SK-N-MC (cell line): ENCODE measurements around the gene IFT81.
"Not testable (repeated sequence)": the region's sequence is repeated elsewhere in the genome, so short reads cannot be mapped to it uniquely, and the experiment has no call there.

Experiments used
- DNase-seq: peaks from one replicate; pipeline ENCODE4 v3.0.0-alpha.2; 2011; ENCODE audit warnings: low read depth, low spot score
- H3K27ac ChIP-seq: fragments of 200-600 bp; sonication (generic); 2 replicates; pipeline ENCODE4 v1.5.1; 2016; ENCODE audit warnings: mixed run types
- H3K36me3 ChIP-seq: fragments of 200-600 bp; sonication (generic); 2 replicates; pipeline ENCODE4 v1.6.1; 2017; ENCODE audit warnings: antibody characterized with exemption, low read length, mixed read lengths; ENCODE audit not compliant: insufficient read depth
- H3K4me3 ChIP-seq: fragments of 200-600 bp; sonication (generic); 2 replicates; pipeline ENCODE4 v1.5.1; 2016
- H3K9ac ChIP-seq: fragments of 200-600 bp; sonication (generic); 2 replicates; pipeline ENCODE4 v1.8.0; 2017; ENCODE audit warnings: mixed run types, mixed read lengths; ENCODE audit not compliant: insufficient read length
- H3K9me3 ChIP-seq: fragments of 200-600 bp; sonication (generic); 2 replicates; pipeline ENCODE4 v1.6.1; 2017; ENCODE audit warnings: low read depth, mild to moderate bottlenecking, antibody characterized with exemption, low read length, moderate library complexity, mixed read lengths
- EZH2 ChIP-seq: fragments of 200-600 bp; sonication (generic); IDR thresholded peaks from one replicate; pipeline ENCODE4 v1.6.1; 2017; ENCODE audit warnings: antibody characterized with exemption
- FOXP2 ChIP-seq: optimal IDR thresholded peaks from 2 replicates; pipeline ENCODE3; 2011; ENCODE audit warnings: mild to moderate bottlenecking, moderate library complexity; ENCODE audit not compliant: insufficient read depth; ENCODE audit errors: extremely low read length, control extremely low read depth
- POLR2AphosphoS5 ChIP-seq: IDR thresholded peaks from 2 replicates; pipeline ENCODE4 v1.6.1; 2012; ENCODE audit warnings: mild to moderate bottlenecking, low read depth, low read length, borderline replicate concordance

Gene IFT81

DNA sequence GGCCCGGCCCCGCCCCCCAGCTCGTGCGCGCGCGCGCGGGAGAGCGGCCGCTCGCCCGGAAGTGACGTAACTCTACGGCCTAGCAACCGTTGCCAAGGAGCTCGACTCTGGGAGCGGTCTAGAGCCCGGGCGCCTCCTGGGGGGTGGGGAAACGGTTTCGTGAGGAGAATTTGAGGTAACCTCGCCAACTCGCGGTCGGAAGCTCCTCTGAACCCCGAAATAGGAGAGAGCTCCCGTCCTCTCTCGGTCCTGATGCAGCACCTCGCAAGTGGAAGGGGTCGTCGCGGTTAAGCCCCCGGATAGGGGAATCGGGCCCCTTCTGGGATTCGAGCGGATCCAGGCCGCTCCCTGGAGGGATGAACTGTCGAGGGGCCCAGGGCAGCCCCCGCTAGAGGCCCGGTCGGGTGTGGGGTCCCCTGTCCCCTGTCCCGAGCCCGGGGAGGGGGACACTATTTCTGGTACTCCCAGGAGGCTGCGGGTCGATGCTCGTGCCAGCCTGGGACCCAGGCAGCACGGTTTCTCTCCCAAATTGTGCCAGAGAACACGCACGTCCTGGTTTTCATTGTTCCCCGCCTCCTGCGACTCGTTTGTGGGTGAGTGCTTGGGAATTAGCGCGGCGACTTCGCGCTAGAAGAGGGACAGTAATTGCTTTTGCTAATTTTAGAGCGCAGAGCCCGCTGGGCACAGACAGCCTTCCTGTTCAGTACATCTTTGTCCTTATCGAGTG lies at the start of gene IFT81:
Gene IFT81 (plus strand): TSS at position 89 of the 727 bp plus-strand sequence. CDS start 3,024 bp downstream, outside the sequence.
- peak within 1 kb of the TSS; percentile 71 for H3K27ac ChIP-seq
- H3K9ac ChIP-seq, result peak within 1 kb of the TSS; percentile 79
- peak within 1 kb of the TSS; percentile 91 for H3K4me3 ChIP-seq
- peak; percentile 65 for DNase-seq
- H3K9me3 ChIP-seq, result no peaks in the 10 kb centered on the region
- H3K36me3 ChIP-seq, result peaks cover 18% of the 10 kb centered on the region
- TF ChIP-seq EZH2 (no peak), POLR2AphosphoS5 (peak; percentile 72)

DNA sequence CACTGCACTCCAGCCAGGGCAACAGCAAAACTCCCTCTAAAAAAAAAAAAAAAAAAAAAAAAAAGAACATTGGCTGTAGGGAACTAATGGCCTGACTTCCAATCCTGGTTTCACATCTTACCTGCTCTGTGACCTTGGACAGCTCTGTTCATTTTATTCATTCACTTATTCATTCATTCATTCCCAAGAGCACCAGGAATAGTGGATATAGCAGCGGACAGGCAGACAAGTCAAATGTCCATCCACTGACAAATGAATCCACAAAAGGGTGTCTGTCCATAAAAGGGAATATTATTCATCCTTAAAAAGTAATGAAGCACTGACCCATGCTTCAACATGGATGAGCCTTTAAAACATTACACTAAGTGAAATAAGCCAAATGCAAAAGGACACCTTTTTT lies 48.3 kb upstream of the IFT81 start:
- no peak overlapping the region for H3K4me3 ChIP-seq
- no peak overlapping the region for H3K27ac ChIP-seq
- no peak for TF ChIP-seq POLR2AphosphoS5
- no peak for TF ChIP-seq EZH2
- no peak for TF ChIP-seq FOXP2
- DNase-seq, result no peak
- no peaks in the 10 kb centered on the region for H3K9me3 ChIP-seq
- no peaks in the 10 kb centered on the region for H3K36me3 ChIP-seq
- H3K9ac ChIP-seq, result no peak overlapping the region

DNA sequence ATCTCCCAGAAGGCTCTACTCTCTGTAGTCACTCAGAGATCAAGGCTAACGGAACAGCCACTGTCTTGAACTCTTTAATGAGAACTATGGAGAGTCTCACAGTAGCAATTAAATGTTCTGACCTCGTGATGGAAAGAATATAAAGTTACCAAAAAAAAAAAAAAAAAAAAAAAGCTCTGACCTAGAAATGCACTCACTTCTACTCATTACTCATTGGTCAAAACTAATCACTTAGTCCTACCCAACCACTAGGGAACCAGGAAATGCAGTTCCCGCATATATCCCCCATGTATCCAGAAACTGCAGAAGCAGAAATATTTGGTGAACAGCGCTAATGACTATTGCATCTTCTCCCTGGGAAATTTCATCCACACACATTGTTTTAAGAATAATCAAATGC lies 46.4 kb upstream of the IFT81 start:
- no peaks in the 10 kb centered on the region for H3K9me3 ChIP-seq
- no peak overlapping the region for H3K9ac ChIP-seq
- no peaks in the 10 kb centered on the region for H3K36me3 ChIP-seq
- H3K4me3 ChIP-seq, result no peak overlapping the region
- no peak overlapping the region for H3K27ac ChIP-seq
- DNase-seq, result no peak
- TF ChIP-seq EZH2 (no peak), FOXP2 (no peak), POLR2AphosphoS5 (no peak)

DNA sequence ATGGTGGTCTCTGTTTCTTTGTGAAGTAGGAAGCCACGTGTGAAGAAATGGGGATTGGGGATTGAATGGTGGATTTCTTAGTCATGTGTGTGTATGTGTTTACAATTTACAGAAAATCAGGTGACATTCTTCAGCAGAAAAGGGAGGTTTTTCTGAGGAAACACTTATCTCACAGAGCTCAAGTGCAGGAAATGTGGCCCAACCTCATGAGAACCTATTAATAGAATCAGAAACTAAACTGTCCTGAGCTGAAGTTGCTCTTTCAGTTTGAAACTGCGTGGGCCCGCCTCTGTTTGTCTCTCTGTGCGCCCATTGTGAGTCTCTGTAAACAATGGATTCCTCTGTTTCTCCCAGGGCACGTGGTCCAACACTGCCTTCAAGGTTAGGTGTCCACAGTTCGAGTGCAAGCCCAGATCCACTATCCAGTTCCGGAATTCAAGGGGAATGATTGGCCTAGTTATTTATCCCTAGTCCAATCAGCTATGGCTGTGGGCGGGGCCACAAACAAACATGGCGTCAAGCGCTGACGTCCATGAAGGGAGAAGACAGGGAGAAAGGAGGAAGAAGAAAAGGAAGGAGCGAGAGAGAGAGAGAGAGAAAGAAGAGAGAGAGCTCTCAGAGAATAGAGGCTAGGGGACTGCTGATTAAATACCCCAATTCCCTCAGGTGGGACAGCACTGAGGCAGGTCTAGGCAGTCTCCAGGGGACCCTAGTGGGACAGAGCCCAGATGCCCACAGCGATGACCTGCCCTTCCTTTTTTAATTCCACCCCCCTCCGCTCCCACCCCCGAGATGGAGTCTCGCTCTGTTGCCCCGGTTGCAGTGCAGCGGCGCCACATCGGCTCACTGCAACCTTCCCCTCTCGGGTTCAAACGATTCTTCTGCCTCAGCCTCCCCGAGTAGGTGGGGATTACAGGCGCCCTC lies 44.4 kb upstream of the IFT81 start:
- no peak overlapping the region for H3K27ac ChIP-seq
- no peaks in the 10 kb centered on the region for H3K36me3 ChIP-seq
- TF ChIP-seq POLR2AphosphoS5 (no peak), FOXP2 (no peak), EZH2 (no peak)
- H3K9me3 ChIP-seq, result no peaks in the 10 kb centered on the region
- no peak for DNase-seq
- no peak overlapping the region for H3K9ac ChIP-seq
- no peak overlapping the region for H3K4me3 ChIP-seq

DNA sequence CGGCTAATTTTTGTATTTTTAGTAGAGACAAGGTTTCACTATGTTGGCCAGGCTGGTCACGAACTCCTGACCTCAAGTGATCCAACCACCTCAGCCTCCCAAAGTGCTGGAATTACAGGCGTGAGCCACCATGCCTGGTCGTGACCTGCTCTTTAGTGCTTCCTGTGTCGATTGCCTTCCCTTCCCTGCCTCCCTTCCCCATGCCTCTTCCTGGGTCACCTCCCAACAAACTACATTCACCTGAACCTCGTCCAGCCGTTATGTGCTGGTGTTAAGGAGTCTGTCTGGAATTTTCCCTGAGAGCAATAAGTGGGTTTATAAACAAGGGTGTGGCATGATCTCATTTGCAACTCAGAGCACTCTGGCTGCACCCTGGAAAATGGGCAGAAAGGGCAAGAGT lies 43.7 kb upstream of the IFT81 start:
- DNase-seq, result no peak
- no peaks in the 10 kb centered on the region for H3K36me3 ChIP-seq
- H3K9ac ChIP-seq, result no peak overlapping the region
- no peaks in the 10 kb centered on the region for H3K9me3 ChIP-seq
- no peak overlapping the region for H3K4me3 ChIP-seq
- H3K27ac ChIP-seq, result no peak overlapping the region
- no peak for TF ChIP-seq EZH2

DNA sequence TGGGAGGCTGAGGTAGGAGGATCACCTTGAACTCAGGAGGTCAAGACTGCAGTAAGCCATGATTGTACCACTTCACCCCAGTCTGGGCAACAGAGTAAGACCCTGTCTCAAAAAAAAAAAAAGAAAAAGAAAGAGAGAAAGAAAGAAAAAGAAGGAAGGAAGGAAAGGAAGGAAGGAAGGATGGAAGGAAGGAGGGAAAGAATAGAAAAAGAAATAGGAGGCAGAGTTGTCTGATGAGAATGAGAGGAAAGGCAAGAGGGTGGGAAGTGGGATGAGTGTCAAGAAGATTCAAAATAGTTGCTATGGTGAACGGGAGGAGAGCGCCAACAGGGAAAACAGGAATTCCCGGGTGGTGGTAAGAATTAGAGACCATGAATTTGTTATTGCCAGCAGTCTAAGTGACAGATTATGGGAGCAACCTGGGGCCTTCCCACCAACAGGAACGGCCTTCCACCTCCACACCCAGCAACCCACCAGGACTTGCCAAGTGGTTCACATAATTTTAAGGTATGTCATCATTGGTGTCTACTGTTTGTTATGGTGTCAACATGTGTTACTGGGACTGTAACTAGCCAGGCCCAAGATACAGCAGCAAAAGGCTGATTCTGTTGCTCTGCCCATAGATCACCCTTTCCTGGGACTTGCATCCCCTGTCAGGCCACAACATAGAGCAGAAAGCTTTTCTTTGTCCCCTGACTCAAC lies 39.7 kb upstream of the IFT81 start:
- TF ChIP-seq FOXP2 (no peak), EZH2 (no peak), POLR2AphosphoS5 (no peak)
- no peaks in the 10 kb centered on the region for H3K9me3 ChIP-seq
- no peak for DNase-seq
- H3K4me3 ChIP-seq, result no peak overlapping the region
- H3K36me3 ChIP-seq, result no peaks in the 10 kb centered on the region
- no peak overlapping the region for H3K27ac ChIP-seq
- no peak overlapping the region for H3K9ac ChIP-seq

- H3K9ac ChIP-seq, H3K4me3 ChIP-seq, DNase-seq, H3K36me3 ChIP-seq, H3K9me3 ChIP-seq, H3K27ac ChIP-seq: not testable (repeated sequence)
Measured at GRCh38 chr12:110088216-110088615, 35.9 kb upstream of the IFT81 start.

- H3K27ac ChIP-seq, result no peak overlapping the region
- H3K4me3 ChIP-seq, result no peak overlapping the region
- no peaks in the 10 kb centered on the region for H3K9me3 ChIP-seq
- no peak for DNase-seq
- TF ChIP-seq FOXP2 (no peak), POLR2AphosphoS5 (no peak), EZH2 (no peak)
- no peaks in the 10 kb centered on the region for H3K36me3 ChIP-seq
- no peak overlapping the region for H3K9ac ChIP-seq
Measured at GRCh38 chr12:110088936-110089335, 35.2 kb upstream of the IFT81 start.
